AG04450 (cell line): ENCODE data around the gene KCNIP4. TPM values are rescaled to one million over a fixed set of nuclear protein-coding genes. Genes with fewer than 3 reads are reported as not detected.

Experiments used
- CTCF ChIA-PET: fragments of 300-600, 350-600 bp; formaldehyde crosslinking; extraction: SDS; loops from one replicate; lab custom pipeline; 2022; ENCODE audit warnings: antibody characterized with exemption, inconsistent platforms; lab: Charles Lee
- POLR2A ChIA-PET: fragments of 350-600 bp; formaldehyde crosslinking; extraction: SDS; loops from one replicate; lab custom pipeline; 2021; ENCODE audit warnings: antibody characterized with exemption, inconsistent platforms; lab: Yijun Ruan, JAX
- DNase-seq: peaks from one replicate; pipeline ENCODE4 v3.0.0-alpha.2; 2011; ENCODE audit warnings: low read depth, low spot score
- H3K27ac ChIP-seq: one replicate; pipeline ENCODE4 v1.5.1; 2012; ENCODE audit warnings: low read depth, low read length, control low read depth
- H3K27me3 ChIP-seq: one replicate; pipeline ENCODE4 v1.6.0; 2012; ENCODE audit warnings: low read length; ENCODE audit not compliant: control insufficient read depth, insufficient read depth
- H3K4me3 ChIP-seq: 2 replicates; pipeline ENCODE4 v1.5.1; 2011; ENCODE audit warnings: mild to moderate bottlenecking, low read depth, low read length, control low read depth
- H3K9me3 ChIP-seq: 2 replicates; pipeline ENCODE4 v1.5.1; 2012; ENCODE audit warnings: low read length; ENCODE audit not compliant: control insufficient read depth, insufficient read depth
- polyA plus RNA-seq: library from polyadenylated mRNA; depleted of rRNA; stranded (reverse); fragments of >200 nt; gene quantifications from 2 replicates; pipeline ENCODE4 v1.2.3, GENCODE V29; 2011
- TF ChIP-seq, protein P1 (sequence below): IDR thresholded peaks from 2 replicates; pipeline ENCODE4 v1.5.1; 2011; ENCODE audit warnings: low read depth, low read length, control low read depth, inconsistent platforms

Gene KCNIP4
- polyA plus RNA-seq, 1 experiment = not detected

DNA sequence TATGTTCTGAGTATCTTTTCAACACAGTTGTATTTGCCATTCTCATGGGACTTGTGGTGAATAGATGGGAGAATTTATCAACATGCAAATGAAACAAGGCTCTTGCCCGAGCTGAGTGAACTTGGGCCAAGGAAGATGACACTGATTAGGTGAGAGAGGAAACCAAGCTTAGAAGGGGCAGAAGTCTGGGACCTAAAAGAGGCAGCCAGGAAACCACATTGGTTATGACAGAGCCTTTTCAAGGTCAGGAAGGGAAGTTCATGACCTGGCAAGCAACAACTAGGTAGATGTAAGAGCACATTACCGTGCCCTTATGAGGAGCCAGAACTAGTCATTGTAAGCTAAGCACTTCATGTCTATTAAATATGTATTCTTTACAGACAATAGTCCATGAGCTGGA, 658.0 kb downstream of the KCNIP4 start:
- DNase-seq = no peak
- H3K27me3 ChIP-seq = no peaks in the 10 kb centered on the region
- peaks cover 6% of the 10 kb centered on the region for H3K9me3 ChIP-seq
- ChIA-PET CTCF (interaction anchor here (1.1 kb wide), 1 partner anchor 517 kb away, joined by 3 read pairs; no protein-coding TSS in a partner anchor), POLR2A (no interaction called here)
- H3K4me3 ChIP-seq = no peak overlapping the region
- TF ChIP-seq, protein P1, sequence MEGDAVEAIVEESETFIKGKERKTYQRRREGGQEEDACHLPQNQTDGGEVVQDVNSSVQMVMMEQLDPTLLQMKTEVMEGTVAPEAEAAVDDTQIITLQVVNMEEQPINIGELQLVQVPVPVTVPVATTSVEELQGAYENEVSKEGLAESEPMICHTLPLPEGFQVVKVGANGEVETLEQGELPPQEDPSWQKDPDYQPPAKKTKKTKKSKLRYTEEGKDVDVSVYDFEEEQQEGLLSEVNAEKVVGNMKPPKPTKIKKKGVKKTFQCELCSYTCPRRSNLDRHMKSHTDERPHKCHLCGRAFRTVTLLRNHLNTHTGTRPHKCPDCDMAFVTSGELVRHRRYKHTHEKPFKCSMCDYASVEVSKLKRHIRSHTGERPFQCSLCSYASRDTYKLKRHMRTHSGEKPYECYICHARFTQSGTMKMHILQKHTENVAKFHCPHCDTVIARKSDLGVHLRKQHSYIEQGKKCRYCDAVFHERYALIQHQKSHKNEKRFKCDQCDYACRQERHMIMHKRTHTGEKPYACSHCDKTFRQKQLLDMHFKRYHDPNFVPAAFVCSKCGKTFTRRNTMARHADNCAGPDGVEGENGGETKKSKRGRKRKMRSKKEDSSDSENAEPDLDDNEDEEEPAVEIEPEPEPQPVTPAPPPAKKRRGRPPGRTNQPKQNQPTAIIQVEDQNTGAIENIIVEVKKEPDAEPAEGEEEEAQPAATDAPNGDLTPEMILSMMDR = no peak
- H3K27ac ChIP-seq = no peak overlapping the region

DNA sequence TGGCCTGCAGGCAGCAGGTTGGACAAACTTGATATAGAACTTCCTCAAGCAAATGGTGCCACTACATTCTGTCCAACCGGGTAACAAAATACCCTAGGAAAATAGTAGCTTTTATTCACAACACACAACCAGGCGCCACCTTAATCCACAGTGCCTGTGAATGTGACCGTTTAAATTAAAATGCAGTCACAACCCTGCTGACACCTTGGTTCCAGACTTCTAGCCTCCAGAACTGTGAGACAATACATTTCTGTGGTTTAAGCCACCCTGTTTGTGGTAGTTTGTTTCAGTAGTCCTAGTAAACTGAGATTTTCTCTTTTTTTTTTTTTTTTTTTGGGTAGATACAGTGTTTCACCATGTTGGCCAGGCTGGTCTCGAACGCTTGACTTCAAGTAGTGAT, 672.5 kb downstream of the KCNIP4 start:
- H3K27me3 ChIP-seq = no peaks in the 10 kb centered on the region
- POLR2A ChIA-PET = no interaction called here
- no peak for DNase-seq
- no peak overlapping the region for H3K4me3 ChIP-seq
- TF ChIP-seq, protein P1 = no peak
- H3K9me3 ChIP-seq = peaks cover 4% of the 10 kb centered on the region; the same call in 1 of the 2 replicates
- CTCF ChIA-PET = no interaction called here
- H3K27ac ChIP-seq = no peak overlapping the region

DNA sequence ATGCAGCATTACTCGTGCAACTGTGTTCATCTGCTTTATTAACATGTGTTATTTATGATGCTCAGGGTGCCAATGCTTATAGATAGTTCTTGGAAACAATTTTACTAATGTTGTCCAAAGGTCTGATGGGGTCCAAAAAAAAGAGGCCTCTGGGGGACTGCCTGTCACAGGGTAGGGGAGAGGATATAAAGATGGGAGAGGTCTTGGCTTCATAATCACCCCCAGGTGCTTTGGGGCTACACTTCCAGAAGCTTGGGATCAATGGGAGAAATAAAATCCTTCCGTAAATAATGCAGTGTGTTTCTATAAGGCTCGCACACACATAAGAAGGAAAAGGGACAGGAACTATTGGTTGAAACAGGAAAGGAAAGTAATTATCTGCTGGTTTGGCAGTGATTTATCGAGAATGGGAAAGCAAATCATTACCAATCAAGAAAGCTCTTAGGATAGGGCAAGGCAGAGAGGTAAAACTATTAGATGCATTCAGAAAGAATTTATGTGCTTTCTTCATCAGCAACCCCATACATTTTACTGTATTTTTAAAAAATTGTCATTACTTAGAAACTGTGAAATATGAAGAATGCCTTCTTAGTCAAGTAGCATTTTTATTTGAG, 677.0 kb downstream of the KCNIP4 start:
- Histone ChIP-seq H3K27ac (no peak overlapping the region), H3K4me3 (no peak overlapping the region), H3K9me3 (peaks cover 8% of the 10 kb centered on the region; the same call in 1 of the 2 replicates), H3K27me3 (no peaks in the 10 kb centered on the region)
- POLR2A ChIA-PET = no interaction called here
- TF ChIP-seq, protein P1 = no peak
- no peak for DNase-seq
- CTCF ChIA-PET = no interaction called here

DNA sequence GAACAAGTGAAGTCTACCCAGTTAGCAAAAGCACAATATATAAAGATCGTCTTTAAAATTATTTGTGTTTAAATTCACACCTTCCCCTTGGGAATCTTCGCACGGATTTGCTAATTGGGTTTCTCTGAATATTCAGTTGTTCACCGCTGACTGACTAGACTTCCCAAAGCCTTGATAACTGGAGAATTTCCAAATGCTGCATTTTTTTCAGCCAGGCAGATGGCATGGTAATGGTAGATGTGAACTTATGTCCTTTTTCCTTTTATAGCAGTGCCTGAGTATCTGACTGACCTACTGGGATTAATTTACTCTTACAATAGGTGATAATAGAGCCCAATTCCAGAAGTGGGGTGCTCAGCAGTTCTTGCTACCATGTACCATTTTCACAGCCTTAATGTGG, 700.2 kb downstream of the KCNIP4 start:
- ChIA-PET POLR2A (no interaction called here), CTCF (no interaction called here)
- H3K9me3 ChIP-seq = peaks cover 4% of the 10 kb centered on the region
- H3K27ac ChIP-seq = peak overlapping the region; percentile 4
- H3K4me3 ChIP-seq = no peak overlapping the region
- DNase-seq = no peak
- H3K27me3 ChIP-seq = no peaks in the 10 kb centered on the region
- TF ChIP-seq, protein P1 = no peak

DNA sequence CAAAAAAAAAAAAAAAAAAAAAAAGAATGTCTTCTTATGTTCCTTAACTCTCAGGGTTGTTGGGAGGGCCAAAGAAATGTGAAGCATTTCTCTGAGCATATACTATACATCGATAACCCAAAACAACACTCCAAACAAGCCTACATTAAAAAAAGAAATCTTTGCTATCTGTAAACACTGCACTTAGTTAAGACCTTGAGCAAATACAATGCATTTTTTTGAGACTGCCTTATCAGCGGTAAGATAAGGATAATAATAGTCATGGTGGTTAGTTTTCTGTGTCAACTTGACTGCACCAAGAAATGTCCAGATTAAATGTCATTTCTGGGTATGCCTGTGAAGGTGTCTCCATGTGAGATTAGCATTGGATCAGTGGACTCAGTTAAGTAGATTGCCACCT, 706.4 kb downstream of the KCNIP4 start:
- TF ChIP-seq, protein P1 = no peak
- Histone ChIP-seq H3K4me3 (no peak overlapping the region), H3K27ac (no peak overlapping the region), H3K27me3 (no peaks in the 10 kb centered on the region), H3K9me3 (peaks cover 4% of the 10 kb centered on the region)
- CTCF ChIA-PET = interaction anchor here (0.6 kb wide), 1 partner anchor 262 kb away, joined by 3 read pairs; no protein-coding TSS in a partner anchor
- POLR2A ChIA-PET = no interaction called here
- no peak for DNase-seq
